Measurements from ENCODE around the gene PROKR1.

Gene PROKR1

GRCh38 chr2:68684197-68684596 is 40.8 kb downstream of the PROKR1 start:
- Histone ChIP-seq H3K27ac (ENCODE audit: low read length) (no peak overlapping the region), H3K36me3 (ENCODE audit: control insufficient read depth, low read depth, low read length) (no peaks in the 10 kb centered on the region), H3K4me3 (ENCODE audit: low read length) (no peak overlapping the region), H3K9me3 (ENCODE audit: control insufficient read depth, low read depth, low read length) (no peaks in the 10 kb centered on the region), H3K9ac (ENCODE audit: low read length) (no peak overlapping the region), H3K4me1 (ENCODE audit: control insufficient read depth, low read depth, low read length) (peaks cover 9% of the 10 kb centered on the region), H3K27me3 (ENCODE audit: control insufficient read depth, insufficient read depth, low read length) (no peaks in the 10 kb centered on the region)

DNA sequence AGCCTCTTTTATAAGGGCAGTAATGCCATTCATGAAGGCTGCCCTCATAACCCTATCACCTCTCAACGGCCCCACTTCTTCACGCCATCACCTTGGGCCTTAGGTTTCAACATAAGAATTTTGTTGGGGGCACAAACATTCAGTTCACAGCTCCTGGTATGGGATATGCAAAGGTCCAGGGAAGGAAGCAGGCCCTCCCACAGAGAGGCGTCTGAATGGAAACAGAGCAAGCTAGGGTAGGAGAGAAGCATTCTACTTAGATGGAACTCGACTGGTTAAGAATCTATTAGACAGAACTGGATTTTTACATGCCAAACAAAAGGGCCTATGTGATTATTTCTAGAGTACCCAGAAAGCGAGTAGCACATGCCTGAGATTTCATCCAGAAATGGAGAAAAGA is 42.8 kb downstream of the PROKR1 start:
- Histone ChIP-seq H3K36me3 (ENCODE audit: control insufficient read depth, low read depth, low read length) (no peaks in the 10 kb centered on the region), H3K9ac (ENCODE audit: low read length) (no peak overlapping the region), H3K9me3 (ENCODE audit: control insufficient read depth, low read depth, low read length) (no peaks in the 10 kb centered on the region), H3K4me1 (ENCODE audit: control insufficient read depth, low read depth, low read length) (peaks cover 23% of the 10 kb centered on the region), H3K27me3 (ENCODE audit: control insufficient read depth, insufficient read depth, low read length) (no peaks in the 10 kb centered on the region), H3K4me3 (ENCODE audit: low read length) (no peak overlapping the region), H3K27ac (ENCODE audit: low read length) (no peak overlapping the region)

DNA sequence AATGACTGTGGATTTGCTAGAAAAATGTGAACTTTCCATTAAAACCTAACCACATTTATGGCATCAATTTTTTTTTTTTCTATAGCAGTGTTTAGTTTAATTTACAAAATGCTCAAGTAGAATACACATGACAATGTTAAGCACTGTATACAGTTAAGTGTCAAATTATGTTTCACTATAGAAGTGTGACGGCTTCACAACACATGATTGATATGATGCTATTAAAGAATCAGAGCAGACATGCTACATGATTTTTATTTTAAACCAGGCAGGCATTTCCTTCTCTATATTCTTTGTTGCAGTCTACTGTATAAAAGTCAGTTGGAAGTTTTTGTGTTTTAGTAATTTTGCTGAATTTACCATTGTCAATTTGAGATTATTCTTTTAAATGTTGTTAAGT is 43.6 kb downstream of the PROKR1 start:
- Histone ChIP-seq H3K9me3 (ENCODE audit: control insufficient read depth, low read depth, low read length) (no peaks in the 10 kb centered on the region), H3K4me1 (ENCODE audit: control insufficient read depth, low read depth, low read length) (peaks cover 23% of the 10 kb centered on the region), H3K4me3 (ENCODE audit: low read length) (no peak overlapping the region), H3K27me3 (ENCODE audit: control insufficient read depth, insufficient read depth, low read length) (no peaks in the 10 kb centered on the region), H3K36me3 (ENCODE audit: control insufficient read depth, low read depth, low read length) (no peaks in the 10 kb centered on the region), H3K9ac (ENCODE audit: low read length) (no peak overlapping the region), H3K27ac (ENCODE audit: low read length) (no peak overlapping the region)

- H3K9ac ChIP-seq (ENCODE audit: low read length) = no peak overlapping the region
Measured at GRCh38 chr2:68689553-68690537, 46.5 kb downstream of the PROKR1 start.

GRCh38 chr2:68690851-68691250 is 47.5 kb downstream of the PROKR1 start:
- Histone ChIP-seq H3K4me3 (ENCODE audit: low read length) (no peak overlapping the region), H3K27ac (ENCODE audit: low read length) (no peak overlapping the region), H3K36me3 (ENCODE audit: control insufficient read depth, low read depth, low read length) (no peaks in the 10 kb centered on the region), H3K4me1 (ENCODE audit: control insufficient read depth, low read depth, low read length) (peaks cover 21% of the 10 kb centered on the region), H3K27me3 (ENCODE audit: control insufficient read depth, insufficient read depth, low read length) (no peaks in the 10 kb centered on the region), H3K9me3 (ENCODE audit: control insufficient read depth, low read depth, low read length) (no peaks in the 10 kb centered on the region), H3K9ac (ENCODE audit: low read length) (no peak overlapping the region)

More at GRCh38 chr2:68689553-68690537, 46.5 kb downstream of the PROKR1 start:
- Histone ChIP-seq H3K9me3 (ENCODE audit: control insufficient read depth, low read depth, low read length) (no peaks in the 10 kb centered on the region), H3K27me3 (ENCODE audit: control insufficient read depth, insufficient read depth, low read length) (no peaks in the 10 kb centered on the region), H3K4me1 (ENCODE audit: control insufficient read depth, low read depth, low read length) (peaks cover 23% of the 10 kb centered on the region), H3K36me3 (ENCODE audit: control insufficient read depth, low read depth, low read length) (no peaks in the 10 kb centered on the region), H3K27ac (ENCODE audit: low read length) (no peak overlapping the region), H3K4me3 (ENCODE audit: low read length) (no peak overlapping the region)

GRCh38 chr2:68692511-68692910 is 49.1 kb downstream of the PROKR1 start:
- no peaks in the 10 kb centered on the region for H3K36me3 ChIP-seq (ENCODE audit: control insufficient read depth, low read depth, low read length)
- H3K27ac ChIP-seq (ENCODE audit: low read length) = no peak overlapping the region
- H3K27me3 ChIP-seq (ENCODE audit: control insufficient read depth, insufficient read depth, low read length) = no peaks in the 10 kb centered on the region
- H3K4me3 ChIP-seq (ENCODE audit: low read length) = no peak overlapping the region
- peaks cover 5% of the 10 kb centered on the region for H3K9me3 ChIP-seq (ENCODE audit: control insufficient read depth, low read depth, low read length)
- peaks cover 14% of the 10 kb centered on the region for H3K4me1 ChIP-seq (ENCODE audit: control insufficient read depth, low read depth, low read length)
- no peak overlapping the region for H3K9ac ChIP-seq (ENCODE audit: low read length)

- Histone ChIP-seq H3K9ac (ENCODE audit: low read length) (no peak overlapping the region), H3K4me1 (ENCODE audit: control insufficient read depth, low read depth, low read length) (peaks cover 14% of the 10 kb centered on the region), H3K27me3 (ENCODE audit: control insufficient read depth, insufficient read depth, low read length) (no peaks in the 10 kb centered on the region), H3K4me3 (ENCODE audit: low read length) (no peak overlapping the region), H3K9me3 (ENCODE audit: control insufficient read depth, low read depth, low read length) (peaks cover 5% of the 10 kb centered on the region), H3K27ac (ENCODE audit: low read length) (no peak overlapping the region), H3K36me3 (ENCODE audit: control insufficient read depth, low read depth, low read length) (no peaks in the 10 kb centered on the region)
Measured at GRCh38 chr2:68693951-68694350, 50.6 kb downstream of the PROKR1 start.

DNA sequence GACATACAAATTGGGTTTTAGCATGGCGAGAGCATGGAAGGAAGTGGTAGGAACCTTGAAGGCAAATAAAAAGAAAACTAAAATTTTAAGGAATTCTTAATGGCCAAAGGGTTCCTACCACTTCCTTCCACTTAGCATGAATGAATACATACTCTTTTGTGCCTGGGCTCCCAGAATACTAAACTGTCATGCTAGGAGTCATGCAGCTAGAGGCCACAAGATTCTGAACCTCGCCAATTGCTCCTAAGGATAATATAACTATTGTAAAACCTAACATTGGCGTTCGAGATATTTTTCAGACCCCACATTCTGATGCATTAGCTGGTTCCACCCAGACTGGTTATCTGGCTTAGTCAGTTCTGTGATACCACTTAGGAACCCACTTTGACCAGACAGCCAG is 52.6 kb downstream of the PROKR1 start:
- peaks cover 11% of the 10 kb centered on the region for H3K9me3 ChIP-seq (ENCODE audit: control insufficient read depth, low read depth, low read length)
- H3K27ac ChIP-seq (ENCODE audit: low read length) = no peak overlapping the region
- H3K36me3 ChIP-seq (ENCODE audit: control insufficient read depth, low read depth, low read length) = no peaks in the 10 kb centered on the region

DNA sequence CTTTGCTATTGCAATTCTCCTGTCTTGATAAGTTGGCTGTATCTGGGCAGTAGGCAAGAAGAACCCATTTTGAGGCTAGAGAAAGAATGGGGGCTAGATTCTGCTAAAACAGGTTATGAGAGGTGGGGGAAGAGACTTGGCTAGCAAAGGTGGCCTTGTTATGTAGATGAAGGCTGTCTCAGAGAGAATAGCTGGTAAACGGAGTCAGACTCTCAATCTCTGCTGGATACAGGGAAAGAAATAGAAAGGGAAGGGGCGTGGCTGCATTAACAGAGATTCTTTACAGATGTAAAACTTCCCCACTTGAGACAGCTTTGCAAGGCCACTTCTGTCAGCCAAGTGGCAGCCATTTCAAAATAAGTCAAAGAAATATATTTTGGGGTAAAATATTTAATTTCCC is 53.2 kb downstream of the PROKR1 start:
- H3K36me3 ChIP-seq (ENCODE audit: control insufficient read depth, low read depth, low read length) = no peaks in the 10 kb centered on the region
- no peaks in the 10 kb centered on the region for H3K27me3 ChIP-seq (ENCODE audit: control insufficient read depth, insufficient read depth, low read length)
- no peak overlapping the region for H3K9ac ChIP-seq (ENCODE audit: low read length)
- H3K27ac ChIP-seq (ENCODE audit: low read length) = no peak overlapping the region
- no peak overlapping the region for H3K4me3 ChIP-seq (ENCODE audit: low read length)
- no peaks in the 10 kb centered on the region for H3K4me1 ChIP-seq (ENCODE audit: control insufficient read depth, low read depth, low read length)
- H3K9me3 ChIP-seq (ENCODE audit: control insufficient read depth, low read depth, low read length) = peaks cover 11% of the 10 kb centered on the region

More for the DNA sequence above, 52.6 kb downstream of the PROKR1 start:
- H3K27me3 ChIP-seq (ENCODE audit: control insufficient read depth, insufficient read depth, low read length) = no peaks in the 10 kb centered on the region
- no peak overlapping the region for H3K4me3 ChIP-seq (ENCODE audit: low read length)
- no peaks in the 10 kb centered on the region for H3K4me1 ChIP-seq (ENCODE audit: control insufficient read depth, low read depth, low read length)
- no peak overlapping the region for H3K9ac ChIP-seq (ENCODE audit: low read length)

- H3K9ac ChIP-seq (ENCODE audit: low read length) = no peak overlapping the region
- peaks cover 11% of the 10 kb centered on the region for H3K9me3 ChIP-seq (ENCODE audit: control insufficient read depth, low read depth, low read length)
- H3K4me3 ChIP-seq (ENCODE audit: low read length) = no peak overlapping the region
- no peaks in the 10 kb centered on the region for H3K27me3 ChIP-seq (ENCODE audit: control insufficient read depth, insufficient read depth, low read length)
- no peaks in the 10 kb centered on the region for H3K4me1 ChIP-seq (ENCODE audit: control insufficient read depth, low read depth, low read length)
- H3K27ac ChIP-seq (ENCODE audit: low read length) = no peak overlapping the region
- no peaks in the 10 kb centered on the region for H3K36me3 ChIP-seq (ENCODE audit: control insufficient read depth, low read depth, low read length)
Measured at GRCh38 chr2:68698567-68699377, 55.4 kb downstream of the PROKR1 start.

GRCh38 chr2:68700560-68700959 is 57.2 kb downstream of the PROKR1 start:
- Histone ChIP-seq H3K4me1 (ENCODE audit: control insufficient read depth, low read depth, low read length) (no peaks in the 10 kb centered on the region), H3K27me3 (ENCODE audit: control insufficient read depth, insufficient read depth, low read length) (no peaks in the 10 kb centered on the region), H3K36me3 (ENCODE audit: control insufficient read depth, low read depth, low read length) (no peaks in the 10 kb centered on the region), H3K9ac (ENCODE audit: low read length) (no peak overlapping the region), H3K9me3 (ENCODE audit: control insufficient read depth, low read depth, low read length) (peaks cover 11% of the 10 kb centered on the region), H3K4me3 (ENCODE audit: low read length) (no peak overlapping the region), H3K27ac (ENCODE audit: low read length) (no peak overlapping the region)
